ENCODE measurements around the gene C1QL2.

DNA sequence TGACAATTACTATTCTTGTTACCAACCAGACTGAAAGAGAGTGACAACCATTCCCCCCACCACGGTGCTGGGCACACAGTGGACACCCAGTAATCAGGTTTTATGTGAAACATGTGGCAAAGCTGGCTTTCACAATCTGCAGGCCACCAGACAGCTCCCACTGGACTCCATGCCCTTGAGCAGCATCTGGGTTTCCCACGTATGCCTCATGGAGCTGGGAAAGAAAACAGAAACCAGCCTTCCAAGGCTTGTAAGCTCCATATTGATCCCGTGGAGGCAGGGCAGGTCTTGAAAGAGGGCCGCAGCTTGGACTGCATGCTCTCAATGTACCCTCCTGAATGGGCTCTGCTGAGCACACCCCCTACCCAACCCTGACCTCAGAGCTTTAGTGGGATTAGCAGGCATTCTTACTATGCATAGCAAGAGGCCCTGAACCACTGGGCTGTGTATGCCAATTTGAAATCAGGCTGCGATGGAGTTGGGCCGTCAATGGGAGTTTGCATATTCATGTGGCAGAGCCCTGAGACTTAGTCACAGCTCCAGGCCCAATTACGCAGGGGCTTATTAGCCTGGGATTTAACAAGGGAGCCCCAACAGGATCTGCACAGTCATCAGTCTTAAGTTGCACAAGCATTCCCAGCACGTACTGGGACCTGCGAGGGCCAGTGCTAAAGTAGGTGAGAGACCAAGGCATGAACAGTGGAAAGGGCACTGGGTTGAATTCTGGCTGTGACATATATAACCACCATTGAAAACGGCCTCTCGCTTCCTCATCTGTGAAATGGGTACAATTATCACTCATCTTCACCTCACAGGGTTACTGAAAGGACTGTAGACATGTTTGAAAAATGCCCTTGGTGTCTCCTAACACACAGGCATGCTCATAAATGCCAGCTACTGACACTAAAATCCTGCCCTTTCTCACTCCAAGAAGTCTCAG lies 10.5 kb downstream of the C1QL2 start:
- TF ChIP-seq, protein P1, sequence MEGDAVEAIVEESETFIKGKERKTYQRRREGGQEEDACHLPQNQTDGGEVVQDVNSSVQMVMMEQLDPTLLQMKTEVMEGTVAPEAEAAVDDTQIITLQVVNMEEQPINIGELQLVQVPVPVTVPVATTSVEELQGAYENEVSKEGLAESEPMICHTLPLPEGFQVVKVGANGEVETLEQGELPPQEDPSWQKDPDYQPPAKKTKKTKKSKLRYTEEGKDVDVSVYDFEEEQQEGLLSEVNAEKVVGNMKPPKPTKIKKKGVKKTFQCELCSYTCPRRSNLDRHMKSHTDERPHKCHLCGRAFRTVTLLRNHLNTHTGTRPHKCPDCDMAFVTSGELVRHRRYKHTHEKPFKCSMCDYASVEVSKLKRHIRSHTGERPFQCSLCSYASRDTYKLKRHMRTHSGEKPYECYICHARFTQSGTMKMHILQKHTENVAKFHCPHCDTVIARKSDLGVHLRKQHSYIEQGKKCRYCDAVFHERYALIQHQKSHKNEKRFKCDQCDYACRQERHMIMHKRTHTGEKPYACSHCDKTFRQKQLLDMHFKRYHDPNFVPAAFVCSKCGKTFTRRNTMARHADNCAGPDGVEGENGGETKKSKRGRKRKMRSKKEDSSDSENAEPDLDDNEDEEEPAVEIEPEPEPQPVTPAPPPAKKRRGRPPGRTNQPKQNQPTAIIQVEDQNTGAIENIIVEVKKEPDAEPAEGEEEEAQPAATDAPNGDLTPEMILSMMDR (IDR thresholded peaks at IDR 0.05; ENCODE audit: poor library complexity): no peak
- no peak for TF ChIP-seq EZH2 (IDR thresholded peaks at IDR 0.05; ENCODE audit: borderline replicate concordance)
- no peak for TF ChIP-seq EZH2phosphoT487 (IDR thresholded peaks at IDR 0.05; ENCODE audit: low read depth, severe bottlenecking, unreplicated experiment)
